ENCODE data around the gene SNX1.

- TF ChIP-seq PRDM10 (CRISPR knock-in tag; IDR thresholded peaks at IDR 0.05; ENCODE audit: low read depth) (no peak), CTCF (CRISPR knock-in tag; IDR thresholded peaks at IDR 0.05) (peak; percentile 39), REPIN1 (CRISPR knock-in tag; IDR thresholded peaks at IDR 0.05; ENCODE audit: borderline replicate concordance, low read depth) (peak; percentile 66; the same call in 1 of the 2 replicates), HNRNPK (IDR thresholded peaks at IDR 0.05; ENCODE audit: low read depth, low read length, poor library complexity, severe bottlenecking) (no peak), TBL1XR1 (IDR thresholded peaks at IDR 0.05; ENCODE audit: borderline replicate concordance, low read length, partially characterized antibody) (no peak), ZNF451 (CRISPR knock-in tag; IDR thresholded peaks at IDR 0.05) (no peak)
Measured at GRCh38 chr15:64146885-64147681, 51.3 kb downstream of the SNX1 start.

Measured in HepG2 (cell line).